ENCODE results near the gene SCN1B. TPM values are rescaled to one million over a fixed set of nuclear protein-coding genes. Genes with fewer than 3 reads are reported as not detected.

Gene SCN1B
- polyA plus RNA-seq, 1 donor = 0.96 TPM

DNA sequence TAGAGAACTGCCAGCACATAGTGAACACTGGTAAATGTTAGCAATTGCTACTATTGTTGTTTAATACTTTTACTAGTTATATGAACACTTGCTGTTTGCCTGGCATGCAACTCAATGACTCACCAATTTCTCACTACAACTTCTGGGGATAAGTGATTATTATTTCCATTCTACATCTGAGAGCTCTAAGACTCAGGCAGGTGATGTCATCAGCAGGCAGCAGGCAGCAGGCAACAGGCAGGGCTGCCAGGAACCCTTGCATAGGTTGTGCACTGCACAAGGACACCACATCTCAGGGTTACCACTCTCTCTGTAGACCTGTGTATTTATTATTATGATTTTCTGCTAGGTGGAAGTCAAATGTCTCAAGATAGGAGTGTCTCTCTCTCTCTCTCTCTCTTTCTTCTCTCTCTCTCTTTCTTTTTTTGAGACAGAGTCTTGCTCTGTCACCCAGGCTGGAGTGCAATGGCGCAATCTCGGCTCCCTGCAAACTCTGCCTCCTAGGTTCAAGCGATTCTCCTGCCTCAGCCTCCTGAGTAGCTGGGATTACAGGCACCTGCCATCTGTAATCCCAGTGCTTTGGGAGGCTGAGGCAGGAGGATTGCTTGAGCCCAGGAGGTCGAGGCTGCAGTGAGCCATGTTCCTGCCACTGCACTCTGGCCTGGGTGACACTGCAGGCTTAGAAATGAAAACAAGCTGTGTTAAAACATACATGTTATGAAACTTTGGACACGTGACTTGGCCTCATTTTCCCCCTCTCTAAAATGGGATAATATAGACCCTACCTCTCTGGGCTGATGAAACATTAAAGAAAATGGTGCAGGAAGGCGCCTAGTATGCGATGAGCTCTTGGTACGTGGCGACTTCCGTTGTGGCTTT is 33.9 kb downstream of the SCN1B start:
- H3K4me1 ChIP-seq (ENCODE audit: control insufficient read depth, insufficient read depth, low read length) = peaks cover 5% of the 10 kb centered on the region
- no peak for DNase-seq
- H3K36me3 ChIP-seq (ENCODE audit: control insufficient read depth, insufficient read depth, low read length) = peaks cover 23% of the 10 kb centered on the region
- no peak overlapping the region for H3K4me3 ChIP-seq (ENCODE audit: low read length)
- H3K9me3 ChIP-seq (ENCODE audit: control insufficient read depth, low read depth, low read length) = peaks cover 7% of the 10 kb centered on the region
- WGBS (ENCODE audit: insufficient coverage, low lambda C conversion rate) = no CpG with 5 or more reads among the region's 10 CpGs
- no peak overlapping the region for H3K27ac ChIP-seq (ENCODE audit: low read length)
- H3K27me3 ChIP-seq (ENCODE audit: control insufficient read depth, insufficient read depth, low read length) = no peaks in the 10 kb centered on the region

DNA sequence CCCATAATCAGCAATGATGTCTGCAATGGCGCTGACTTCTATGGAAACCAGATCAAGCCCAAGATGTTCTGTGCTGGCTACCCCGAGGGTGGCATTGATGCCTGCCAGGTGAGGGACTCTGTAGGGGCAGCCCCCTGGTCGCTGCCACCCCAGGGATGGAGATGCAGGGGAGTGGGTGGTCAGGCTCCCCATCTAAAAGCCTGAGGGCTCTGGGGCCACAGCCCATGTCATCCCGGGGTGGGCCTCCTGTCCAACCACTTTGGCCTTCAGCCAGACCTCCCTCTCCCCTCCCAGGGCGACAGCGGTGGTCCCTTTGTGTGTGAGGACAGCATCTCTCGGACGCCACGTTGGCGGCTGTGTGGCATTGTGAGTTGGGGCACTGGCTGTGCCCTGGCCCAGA is 35.3 kb downstream of the SCN1B start:
- Histone ChIP-seq H3K9me3 (ENCODE audit: control insufficient read depth, low read depth, low read length) (peaks cover 4% of the 10 kb centered on the region), H3K27ac (ENCODE audit: low read length) (no peak overlapping the region), H3K36me3 (ENCODE audit: control insufficient read depth, insufficient read depth, low read length) (peaks cover 11% of the 10 kb centered on the region), H3K4me3 (ENCODE audit: low read length) (no peak overlapping the region), H3K4me1 (ENCODE audit: control insufficient read depth, insufficient read depth, low read length) (peaks cover 5% of the 10 kb centered on the region), H3K27me3 (ENCODE audit: control insufficient read depth, insufficient read depth, low read length) (no peaks in the 10 kb centered on the region)
- no peak for DNase-seq
- WGBS (ENCODE audit: insufficient coverage, low lambda C conversion rate) = no CpG with 5 or more reads among the region's 10 CpGs

DNA sequence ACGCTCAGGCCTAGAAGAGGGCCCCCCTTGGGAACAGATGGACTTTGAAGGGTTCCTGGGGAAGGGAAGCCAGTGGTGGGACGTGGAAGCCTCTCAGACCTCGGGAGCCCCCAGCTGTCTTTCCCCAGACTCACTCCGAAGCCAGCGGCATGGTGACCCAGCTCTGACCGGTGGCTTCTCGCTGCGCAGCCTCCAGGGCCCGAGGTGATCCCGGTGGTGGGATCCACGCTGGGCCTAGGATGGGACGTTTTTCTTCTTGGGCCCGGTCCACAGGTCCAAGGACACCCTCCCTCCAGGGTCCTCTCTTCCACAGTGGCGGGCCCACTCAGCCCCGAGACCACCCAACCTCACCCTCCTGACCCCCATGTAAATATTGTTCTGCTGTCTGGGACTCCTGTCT is 35.9 kb downstream of the SCN1B start:
- Histone ChIP-seq H3K9me3 (ENCODE audit: control insufficient read depth, low read depth, low read length) (peaks cover 7% of the 10 kb centered on the region), H3K36me3 (ENCODE audit: control insufficient read depth, insufficient read depth, low read length) (peaks cover 6% of the 10 kb centered on the region), H3K4me1 (ENCODE audit: control insufficient read depth, insufficient read depth, low read length) (peaks cover 5% of the 10 kb centered on the region), H3K27me3 (ENCODE audit: control insufficient read depth, insufficient read depth, low read length) (no peaks in the 10 kb centered on the region), H3K27ac (ENCODE audit: low read length) (no peak overlapping the region), H3K4me3 (ENCODE audit: low read length) (no peak overlapping the region)
- no peak for DNase-seq
- WGBS (ENCODE audit: insufficient coverage, low lambda C conversion rate) = 100% methylated on average over 1 of the region's 15 CpGs

DNA sequence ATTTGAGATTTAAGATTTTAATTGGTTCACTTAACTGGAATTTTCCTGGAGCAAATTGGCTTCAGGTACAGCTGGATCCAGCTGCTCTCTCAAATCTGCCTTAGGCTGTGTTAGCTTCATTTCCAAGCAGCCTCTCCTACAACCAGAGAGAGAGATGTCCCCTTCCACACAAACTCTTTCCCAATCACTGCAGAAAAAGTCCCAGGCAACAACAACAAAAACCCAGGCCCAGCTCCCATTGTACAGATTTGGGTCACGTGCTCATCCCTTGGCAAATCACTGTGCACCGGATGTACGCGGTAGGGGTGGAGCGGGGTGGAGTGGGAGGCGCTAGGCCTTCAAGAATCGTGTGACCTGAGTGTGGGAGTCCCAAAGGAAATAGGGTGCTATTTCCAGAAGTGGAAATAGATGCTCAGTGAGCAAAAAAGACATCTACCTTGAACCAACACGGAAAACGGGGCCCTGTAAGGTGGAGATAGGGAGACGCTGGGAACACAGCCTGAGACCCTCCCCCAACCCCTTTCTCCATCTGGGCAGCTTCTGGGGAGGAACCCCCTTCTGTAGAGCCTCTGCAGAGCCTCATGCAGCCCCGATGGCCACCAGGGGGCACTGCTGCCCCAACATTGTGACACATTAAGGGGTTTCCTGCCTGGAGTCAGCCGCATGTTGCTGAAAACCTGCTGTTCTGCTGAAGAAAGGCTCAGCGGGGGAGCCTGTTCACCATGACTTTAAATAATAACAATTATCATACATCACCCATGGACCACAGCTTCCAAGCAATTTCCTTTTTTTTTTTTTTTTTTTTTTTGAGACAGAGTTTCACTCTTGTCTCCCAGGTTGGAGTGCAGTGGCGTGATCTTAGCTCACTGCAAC is 36.7 kb downstream of the SCN1B start:
- H3K36me3 ChIP-seq (ENCODE audit: control insufficient read depth, insufficient read depth, low read length) = peaks cover 6% of the 10 kb centered on the region
- no peak overlapping the region for H3K4me3 ChIP-seq (ENCODE audit: low read length)
- peaks cover 5% of the 10 kb centered on the region for H3K4me1 ChIP-seq (ENCODE audit: control insufficient read depth, insufficient read depth, low read length)
- peak; percentile 74 to 76 for DNase-seq
- 0% methylated on average over 1 of the region's 14 CpGs for WGBS (ENCODE audit: insufficient coverage, low lambda C conversion rate)
- no peak overlapping the region for H3K27ac ChIP-seq (ENCODE audit: low read length)
- peaks cover 7% of the 10 kb centered on the region for H3K9me3 ChIP-seq (ENCODE audit: control insufficient read depth, low read depth, low read length)
- H3K27me3 ChIP-seq (ENCODE audit: control insufficient read depth, insufficient read depth, low read length) = no peaks in the 10 kb centered on the region

DNA sequence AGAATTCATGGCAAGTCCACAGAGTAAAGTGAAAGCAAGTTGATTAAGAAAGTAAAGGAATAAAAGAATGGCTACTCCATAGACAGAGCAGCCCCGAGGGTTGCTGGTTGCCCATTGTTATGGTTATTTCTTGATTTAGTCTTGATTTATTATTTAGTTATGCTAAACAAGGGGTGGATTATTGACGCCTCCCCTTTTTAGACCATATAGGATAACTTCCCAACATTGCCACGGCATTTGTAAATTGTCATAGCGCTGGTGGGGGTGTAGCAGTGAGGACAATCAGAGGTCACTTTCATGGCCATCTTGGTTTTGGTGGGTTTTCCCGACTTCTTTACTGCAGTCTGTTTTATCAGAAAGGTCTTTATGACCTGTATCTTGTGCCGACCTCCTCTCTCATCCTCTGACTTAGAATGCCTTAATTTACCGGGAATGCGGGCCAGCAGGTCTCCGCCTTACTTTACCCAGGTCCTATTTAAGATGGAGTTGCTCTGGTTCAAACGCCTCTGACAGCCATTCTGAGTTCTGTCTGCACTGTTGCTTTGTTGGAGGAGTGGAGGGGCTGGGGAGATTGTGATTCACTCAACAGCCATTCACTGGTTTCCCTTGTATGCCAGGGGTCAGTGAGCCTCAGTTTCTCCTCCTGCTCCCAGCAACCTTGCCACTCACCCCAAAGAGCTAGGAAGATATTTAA is 38.8 kb downstream of the SCN1B start:
- Histone ChIP-seq H3K9me3 (ENCODE audit: control insufficient read depth, low read depth, low read length) (peaks cover 7% of the 10 kb centered on the region), H3K27ac (ENCODE audit: low read length) (no peak overlapping the region), H3K4me3 (ENCODE audit: low read length) (no peak overlapping the region), H3K27me3 (ENCODE audit: control insufficient read depth, insufficient read depth, low read length) (no peaks in the 10 kb centered on the region), H3K4me1 (ENCODE audit: control insufficient read depth, insufficient read depth, low read length) (peaks cover 5% of the 10 kb centered on the region), H3K36me3 (ENCODE audit: control insufficient read depth, insufficient read depth, low read length) (peaks cover 6% of the 10 kb centered on the region)
- WGBS (ENCODE audit: insufficient coverage, low lambda C conversion rate) = 100% methylated on average over 1 of the region's 10 CpGs
- DNase-seq = no peak

DNA sequence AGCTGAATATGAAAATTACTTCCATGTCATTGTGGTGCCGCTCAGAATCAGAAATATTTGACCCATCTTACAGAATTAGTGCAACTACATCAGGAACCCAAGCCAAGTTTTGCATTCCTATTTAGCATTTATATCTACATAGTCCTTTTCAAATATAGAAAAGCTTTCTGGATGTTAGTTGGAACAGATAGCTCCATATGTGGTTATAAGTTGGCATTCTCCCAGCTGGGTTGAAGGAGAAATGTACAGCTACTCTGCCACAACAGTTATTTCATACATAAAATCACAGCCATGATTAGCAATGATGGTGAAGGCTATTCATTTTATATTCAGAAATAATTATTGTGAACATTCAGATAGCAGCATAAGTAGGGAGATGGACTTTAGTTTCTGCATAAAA is 39.4 kb downstream of the SCN1B start:
- Histone ChIP-seq H3K27me3 (ENCODE audit: control insufficient read depth, insufficient read depth, low read length) (no peaks in the 10 kb centered on the region), H3K36me3 (ENCODE audit: control insufficient read depth, insufficient read depth, low read length) (peaks cover 6% of the 10 kb centered on the region), H3K4me3 (ENCODE audit: low read length) (no peak overlapping the region), H3K27ac (ENCODE audit: low read length) (no peak overlapping the region), H3K9me3 (ENCODE audit: control insufficient read depth, low read depth, low read length) (peaks cover 7% of the 10 kb centered on the region), H3K4me1 (ENCODE audit: control insufficient read depth, insufficient read depth, low read length) (peaks cover 5% of the 10 kb centered on the region)
- no peak for DNase-seq
- WGBS (ENCODE audit: insufficient coverage, low lambda C conversion rate) = no CpG with 5 or more reads among the region's 1 CpG

DNA sequence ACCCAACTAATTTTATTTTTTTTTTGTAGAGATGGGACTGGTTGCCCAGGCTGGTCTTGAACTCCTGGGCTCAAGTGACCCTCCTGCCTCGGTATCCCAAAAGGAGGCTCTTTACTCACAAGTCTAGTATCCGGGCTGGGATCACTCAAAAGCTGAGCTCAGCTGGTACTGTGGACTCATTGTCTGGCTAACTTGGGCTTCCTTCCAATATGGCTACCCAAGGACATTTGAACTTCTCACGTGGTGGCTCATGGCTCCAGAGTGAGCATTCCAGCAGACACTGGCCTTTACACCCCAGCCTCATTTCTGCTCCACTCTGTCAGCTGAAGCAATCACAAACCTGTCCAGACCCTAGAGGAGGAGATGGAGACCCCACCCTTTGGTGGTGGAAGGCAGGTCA is 40.2 kb downstream of the SCN1B start:
- Histone ChIP-seq H3K9me3 (ENCODE audit: control insufficient read depth, low read depth, low read length) (peaks cover 7% of the 10 kb centered on the region), H3K36me3 (ENCODE audit: control insufficient read depth, insufficient read depth, low read length) (peaks cover 5% of the 10 kb centered on the region), H3K4me3 (ENCODE audit: low read length) (no peak overlapping the region), H3K27ac (ENCODE audit: low read length) (no peak overlapping the region), H3K4me1 (ENCODE audit: control insufficient read depth, insufficient read depth, low read length) (peaks cover 5% of the 10 kb centered on the region), H3K27me3 (ENCODE audit: control insufficient read depth, insufficient read depth, low read length) (no peaks in the 10 kb centered on the region)
- no peak for DNase-seq
- no CpG with 5 or more reads among the region's 3 CpGs for WGBS (ENCODE audit: insufficient coverage, low lambda C conversion rate)

DNA sequence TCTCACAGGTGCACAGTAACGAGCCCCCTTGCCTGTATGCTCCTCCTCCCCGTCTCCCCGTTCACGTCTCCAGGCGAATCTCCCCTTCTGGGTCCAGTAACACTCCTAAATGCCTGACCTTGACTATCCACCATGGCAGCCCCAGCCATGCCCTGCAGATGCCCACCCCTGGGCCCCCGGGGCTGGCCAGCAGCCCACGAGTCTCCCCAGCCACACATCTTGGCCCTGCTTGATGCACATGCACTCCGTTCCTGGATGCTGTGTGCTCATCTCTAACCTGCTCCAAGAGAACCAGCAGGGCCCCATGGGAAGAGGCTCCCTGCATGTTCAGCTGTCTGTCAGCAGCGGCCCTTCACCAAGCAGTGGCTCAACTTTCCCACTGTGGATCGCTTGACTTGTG is 43.2 kb downstream of the SCN1B start:
- H3K27ac ChIP-seq (ENCODE audit: low read length) = no peak overlapping the region
- H3K27me3 ChIP-seq (ENCODE audit: control insufficient read depth, insufficient read depth, low read length) = no peaks in the 10 kb centered on the region
- no peak overlapping the region for H3K4me3 ChIP-seq (ENCODE audit: low read length)
- no peaks in the 10 kb centered on the region for H3K36me3 ChIP-seq (ENCODE audit: control insufficient read depth, insufficient read depth, low read length)
- H3K4me1 ChIP-seq (ENCODE audit: control insufficient read depth, insufficient read depth, low read length) = no peaks in the 10 kb centered on the region
- DNase-seq = no peak
- WGBS (ENCODE audit: insufficient coverage, low lambda C conversion rate) = no CpG with 5 or more reads among the region's 10 CpGs
- H3K9me3 ChIP-seq (ENCODE audit: control insufficient read depth, low read depth, low read length) = peaks cover 5% of the 10 kb centered on the region

DNA sequence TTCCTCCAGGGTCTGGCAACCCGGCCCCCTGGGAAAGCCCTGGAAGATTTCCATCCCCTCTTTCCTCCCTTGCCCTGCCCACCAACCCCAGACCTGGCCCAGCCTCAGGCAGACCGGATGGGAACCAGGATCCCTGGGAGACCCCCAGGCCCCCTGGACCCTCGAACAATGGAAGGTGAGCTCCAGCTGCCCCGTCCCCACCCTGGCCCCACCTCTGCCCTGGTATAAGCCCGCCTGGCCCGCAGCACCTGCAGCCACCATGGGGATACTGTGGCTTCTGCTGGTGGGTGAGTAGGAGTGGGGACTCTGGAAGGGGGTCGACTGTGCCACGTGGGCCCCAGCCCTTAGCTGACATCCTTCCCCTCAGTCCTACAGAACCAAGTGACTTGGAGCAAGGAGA is 43.7 kb downstream of the SCN1B start:
- no peak for DNase-seq
- no peaks in the 10 kb centered on the region for H3K4me1 ChIP-seq (ENCODE audit: control insufficient read depth, insufficient read depth, low read length)
- H3K27ac ChIP-seq (ENCODE audit: low read length) = no peak overlapping the region
- H3K4me3 ChIP-seq (ENCODE audit: low read length) = no peak overlapping the region
- H3K36me3 ChIP-seq (ENCODE audit: control insufficient read depth, insufficient read depth, low read length) = no peaks in the 10 kb centered on the region
- peaks cover 5% of the 10 kb centered on the region for H3K9me3 ChIP-seq (ENCODE audit: control insufficient read depth, low read depth, low read length)
- no CpG with 5 or more reads among the region's 8 CpGs for WGBS (ENCODE audit: insufficient coverage, low lambda C conversion rate)
- no peaks in the 10 kb centered on the region for H3K27me3 ChIP-seq (ENCODE audit: control insufficient read depth, insufficient read depth, low read length)
